Keratinocyte (primary cell): Measurements from ENCODE around the gene SDK2.

ENCODE experiments used
- CTCF ChIP-seq, 3 experiments: IDR thresholded peaks in 1 of 3; conservative IDR thresholded peaks in 1 of 3; optimal IDR thresholded peaks in 1 of 3; 2 replicates in 2 of 3; 3 replicates in 1 of 3; pipeline versions ENCODE3 to v1.5.1; 2011; ENCODE audit warnings: low read length in 3 of 3, mild to moderate bottlenecking in 3 of 3, moderate library complexity in 2 of 3, control low read depth in 1 of 3, inconsistent platforms in 1 of 3; ENCODE audit not compliant: insufficient read depth in 2 of 3; ENCODE audit errors: extremely low read depth in 1 of 3
- EZH2 ChIP-seq: IDR thresholded peaks from one replicate; pipeline ENCODE4 v1.6.1; 2012; ENCODE audit warnings: inconsistent platforms, mild to moderate bottlenecking, low read length, moderate library complexity

- no peak for TF ChIP-seq EZH2
- TF ChIP-seq CTCF (optimal IDR thresholded peaks at IDR 0.05 in 1 of 3, IDR thresholded peaks at IDR 0.05 in 1 of 3, conservative IDR thresholded peaks at IDR 0.05 in 1 of 3; ENCODE audit: extremely low read depth in 1 of 3, insufficient read depth in 2 of 3, low read length in 3 of 3), result no peak
Measured at GRCh38 chr17:73292031-73292531, 352.2 kb downstream of the SDK2 start.
